Keratinocyte (primary cell): ENCODE measurements around the gene NDUFB6. TPM values are rescaled to one million over a fixed set of nuclear protein-coding genes. Genes with fewer than 3 reads are reported as not detected.

Source experiments
- DNase-seq: peaks from one replicate; pipeline ENCODE4 v3.0.0-alpha.2; 2011; ENCODE audit warnings: low read depth, missing footprints, low spot score
- FAIRE-seq: peaks from 2 replicates; lab custom pipeline; 2011; peaks lifted over from hg19 to GRCh38; lab: Jason Lieb, UNC
- H2AFZ ChIP-seq: 2 replicates; pipeline ENCODE4 v1.6.0; 2012; ENCODE audit warnings: low read length, control low read depth, inconsistent platforms; ENCODE audit not compliant: control insufficient read depth
- H3K27ac ChIP-seq: 2 replicates; pipeline ENCODE4 v1.5.1; 2011; ENCODE audit warnings: low read length; ENCODE audit not compliant: control insufficient read depth, insufficient read depth
- H3K27me3 ChIP-seq: 3 replicates; pipeline ENCODE4 v1.6.0; 2011; ENCODE audit warnings: low read length; ENCODE audit not compliant: control insufficient read depth, insufficient read depth; ENCODE audit errors: extremely low read depth
- H3K36me3 ChIP-seq, 2 experiments: 2 replicates in 1 of 2; 3 replicates in 1 of 2; pipeline ENCODE4 v1.5.1; 2011; ENCODE audit warnings: low read length in 2 of 2, mild to moderate bottlenecking in 1 of 2; ENCODE audit not compliant: control insufficient read depth in 2 of 2, insufficient read depth in 2 of 2; ENCODE audit errors: extremely low read depth in 1 of 2
- H3K4me1 ChIP-seq: 3 replicates; pipeline ENCODE4 v1.5.1; 2011; ENCODE audit warnings: low read length; ENCODE audit not compliant: control insufficient read depth, insufficient read depth; ENCODE audit errors: extremely low read depth
- H3K4me2 ChIP-seq: 3 replicates; pipeline ENCODE4 v1.6.0; 2011; ENCODE audit warnings: low read depth, low read length; ENCODE audit not compliant: control insufficient read depth, insufficient read depth; ENCODE audit errors: extremely low read depth
- H3K4me3 ChIP-seq, 3 experiments: fragments of 200-600 bp in 1 of 3; sonication (generic) in 1 of 3; 2 replicates in 2 of 3; 3 replicates in 1 of 3; pipeline ENCODE4 v1.5.1; 2011 to 2016; ENCODE audit warnings: low read length in 3 of 3, mild to moderate bottlenecking in 3 of 3, control low read depth in 2 of 3, inconsistent platforms in 1 of 3, low read depth in 1 of 3, mixed read lengths in 1 of 3, mixed run types in 1 of 3, moderate library complexity in 1 of 3; ENCODE audit not compliant: control insufficient read depth in 2 of 3, insufficient read depth in 2 of 3; ENCODE audit errors: extremely low read depth in 1 of 3
- H3K79me2 ChIP-seq: 2 replicates; pipeline ENCODE4 v1.6.0; 2012; ENCODE audit warnings: low read length; ENCODE audit not compliant: control insufficient read depth, insufficient read depth
- H3K9ac ChIP-seq: 3 replicates; pipeline ENCODE4 v1.6.0; 2011; ENCODE audit warnings: low read length; ENCODE audit not compliant: control insufficient read depth, insufficient read depth; ENCODE audit errors: extremely low read depth
- H3K9me1 ChIP-seq: 3 replicates; pipeline ENCODE4 v1.6.0; 2011; ENCODE audit warnings: low read length; ENCODE audit not compliant: control insufficient read depth, insufficient read depth; ENCODE audit errors: extremely low read depth
- H3K9me3 ChIP-seq: 2 replicates; pipeline ENCODE4 v1.5.1; 2012; ENCODE audit warnings: low read depth, low read length; ENCODE audit not compliant: control insufficient read depth
- H4K20me1 ChIP-seq: 3 replicates; pipeline ENCODE4 v1.6.0; 2011; ENCODE audit warnings: low read length; ENCODE audit not compliant: control insufficient read depth, insufficient read depth; ENCODE audit errors: extremely low read depth
- EZH2 ChIP-seq: IDR thresholded peaks from one replicate; pipeline ENCODE4 v1.6.1; 2012; ENCODE audit warnings: inconsistent platforms, mild to moderate bottlenecking, low read length, moderate library complexity
- dilution Hi-C: fragments of 300-500 bp; cut with MboI; formaldehyde crosslinking; loops from one replicate; pipeline ENCODE4 v1.7.0; 2020; ENCODE audit warnings: low sequenced_read_pairs; ENCODE audit not compliant: extremely low pct_ligation_motif_present
- polyA plus RNA-seq, 5 experiments: library from polyadenylated mRNA; depleted of rRNA in 3 of 5; stranded (reverse) in 3 of 5; stranded (forward) in 1 of 5; unstranded in 1 of 5; fragments of >200 nt; gene quantifications; 1 replicate in 1 of 5; 2 replicates in 3 of 5; 3 replicates in 1 of 5; pipeline versions ENCODE4 v1.2.1 to v1.2.3, GENCODE V29; 2011 to 2012; ENCODE audit warnings: missing spikeins in 2 of 5, low read depth in 1 of 5, low replicate concordance in 1 of 5
- TF ChIP-seq, protein P1 (sequence below), 3 experiments: IDR thresholded peaks in 1 of 3; conservative IDR thresholded peaks in 1 of 3; optimal IDR thresholded peaks in 1 of 3; 2 replicates in 2 of 3; 3 replicates in 1 of 3; pipeline versions ENCODE3 to v1.5.1; 2011; ENCODE audit warnings: low read length in 3 of 3, mild to moderate bottlenecking in 3 of 3, moderate library complexity in 2 of 3, control low read depth in 1 of 3, inconsistent platforms in 1 of 3; ENCODE audit not compliant: insufficient read depth in 2 of 3; ENCODE audit errors: extremely low read depth in 1 of 3

NDUFB6 gene
- polyA plus RNA-seq, 1 donor (not counting 4 experiments of a cell fraction or from before 2014, with no cell fraction given) = 67.0 TPM

DNA sequence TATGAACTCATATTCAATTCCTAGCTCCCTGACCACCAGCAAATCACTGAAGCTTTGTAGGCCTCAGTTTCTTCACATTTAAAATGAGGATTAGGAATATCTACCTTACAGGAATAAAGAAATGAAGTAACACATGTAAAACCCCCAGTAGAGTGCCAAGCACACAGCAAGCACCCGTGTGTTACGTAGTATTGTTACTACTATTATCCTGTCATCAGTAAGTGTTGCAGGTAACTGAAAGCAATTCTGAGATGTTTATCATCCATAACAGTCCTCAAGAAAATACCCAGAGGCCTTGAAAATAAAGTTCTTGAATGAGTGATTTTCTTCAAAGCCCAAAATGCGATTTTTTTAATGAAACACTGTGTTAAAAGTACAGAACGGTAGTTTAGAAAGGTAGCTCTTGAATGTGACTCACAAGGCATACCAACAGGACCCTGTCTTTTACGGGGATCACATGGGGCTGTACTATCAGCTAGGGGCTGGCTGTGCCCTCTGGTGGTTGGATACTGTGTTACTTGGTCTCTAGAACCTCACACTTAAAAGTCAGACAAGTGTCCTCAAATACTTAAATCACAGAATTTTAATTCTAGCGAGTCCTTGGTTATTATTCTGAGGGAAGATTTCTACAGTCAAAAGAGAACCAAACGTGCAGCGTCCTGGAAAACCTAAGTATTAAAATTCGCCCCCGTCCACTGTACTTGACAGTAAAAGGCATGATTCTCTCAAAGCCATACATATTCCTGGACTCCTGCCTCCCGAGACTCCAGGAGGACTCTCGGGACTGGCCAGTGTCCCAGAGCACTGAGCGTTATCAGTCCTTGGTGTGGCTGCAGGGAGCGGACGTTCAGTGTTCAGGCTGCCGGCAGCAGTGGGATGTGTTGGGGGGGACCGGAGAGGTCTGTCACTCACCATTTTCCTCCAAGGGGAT, 725 bp downstream of the NDUFB6 start:
- DNase-seq = no peak
- Histone ChIP-seq H3K4me1 (peaks cover 13% of the 10 kb centered on the region), H3K9me3 (no peaks in the 10 kb centered on the region), H3K9ac (peak overlapping the region; percentile 90), H3K79me2 (peaks cover 38% of the 10 kb centered on the region), H3K4me2 (peak overlapping the region; percentile 98), H2AFZ (peak overlapping the region; percentile 99), H3K27me3 (no peaks in the 10 kb centered on the region), H3K4me3 (peak overlapping the region; percentile 91 to 97 (median 97)), H3K9me1 (no peaks in the 10 kb centered on the region), H4K20me1 (no peaks in the 10 kb centered on the region), H3K27ac (peak overlapping the region; percentile 83), H3K36me3 (peaks cover 2 to 3% of the 10 kb centered on the region in 2 experiments)
- dilution Hi-C loops = loop anchor here (25.0 kb wide), 1 partner anchor 135 kb away; no protein-coding TSS in a partner anchor
- FAIRE-seq = peak; percentile 83
- TF ChIP-seq, protein P1, sequence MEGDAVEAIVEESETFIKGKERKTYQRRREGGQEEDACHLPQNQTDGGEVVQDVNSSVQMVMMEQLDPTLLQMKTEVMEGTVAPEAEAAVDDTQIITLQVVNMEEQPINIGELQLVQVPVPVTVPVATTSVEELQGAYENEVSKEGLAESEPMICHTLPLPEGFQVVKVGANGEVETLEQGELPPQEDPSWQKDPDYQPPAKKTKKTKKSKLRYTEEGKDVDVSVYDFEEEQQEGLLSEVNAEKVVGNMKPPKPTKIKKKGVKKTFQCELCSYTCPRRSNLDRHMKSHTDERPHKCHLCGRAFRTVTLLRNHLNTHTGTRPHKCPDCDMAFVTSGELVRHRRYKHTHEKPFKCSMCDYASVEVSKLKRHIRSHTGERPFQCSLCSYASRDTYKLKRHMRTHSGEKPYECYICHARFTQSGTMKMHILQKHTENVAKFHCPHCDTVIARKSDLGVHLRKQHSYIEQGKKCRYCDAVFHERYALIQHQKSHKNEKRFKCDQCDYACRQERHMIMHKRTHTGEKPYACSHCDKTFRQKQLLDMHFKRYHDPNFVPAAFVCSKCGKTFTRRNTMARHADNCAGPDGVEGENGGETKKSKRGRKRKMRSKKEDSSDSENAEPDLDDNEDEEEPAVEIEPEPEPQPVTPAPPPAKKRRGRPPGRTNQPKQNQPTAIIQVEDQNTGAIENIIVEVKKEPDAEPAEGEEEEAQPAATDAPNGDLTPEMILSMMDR (optimal IDR thresholded peaks at IDR 0.05 in 1 of 3, IDR thresholded peaks at IDR 0.05 in 1 of 3, conservative IDR thresholded peaks at IDR 0.05 in 1 of 3; ENCODE audit: extremely low read depth in 1 of 3, insufficient read depth in 2 of 3, low read length in 3 of 3) = peak; percentile 73 to 84 (median 74)
- no peak for TF ChIP-seq EZH2

DNA sequence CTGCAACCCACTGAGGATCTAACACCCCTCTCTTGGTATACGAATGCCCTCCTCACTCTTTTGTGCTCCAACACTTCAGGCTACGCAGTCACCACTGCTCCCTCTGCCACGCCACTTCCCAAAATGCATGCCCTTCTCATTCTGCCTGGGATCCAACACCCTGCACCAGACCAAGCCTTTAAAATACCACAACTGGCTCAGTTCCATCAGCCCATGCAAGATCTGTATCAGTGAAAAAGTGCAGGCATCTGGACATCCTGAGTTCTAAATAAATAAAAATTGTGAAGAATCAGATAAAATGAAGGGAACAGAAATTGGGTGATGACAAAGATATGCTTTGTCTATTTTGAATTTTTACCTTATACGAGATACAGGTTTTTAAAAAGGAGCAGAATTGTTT, 2.7 kb downstream of the NDUFB6 start:
- no peak for TF ChIP-seq EZH2
- TF ChIP-seq, protein P1 (optimal IDR thresholded peaks at IDR 0.05 in 1 of 3, IDR thresholded peaks at IDR 0.05 in 1 of 3, conservative IDR thresholded peaks at IDR 0.05 in 1 of 3; ENCODE audit: extremely low read depth in 1 of 3, insufficient read depth in 2 of 3, low read length in 3 of 3) = no peak
- H2AFZ ChIP-seq = no peak overlapping the region
- FAIRE-seq (no peak), DNase-seq (no peak)
- H3K79me2 ChIP-seq = peaks cover 48% of the 10 kb centered on the region
- H3K9me3 ChIP-seq = no peaks in the 10 kb centered on the region
- H3K9ac ChIP-seq = no peak overlapping the region
- peaks cover 4 to 8% of the 10 kb centered on the region in 2 experiments for H3K36me3 ChIP-seq
- dilution Hi-C loops = loop anchor here (25.0 kb wide), 1 partner anchor 133 kb away; no protein-coding TSS in a partner anchor
- H3K27ac ChIP-seq = no peak overlapping the region
- no peak overlapping the region for H3K4me3 ChIP-seq
- no peak overlapping the region for H3K4me2 ChIP-seq
- H3K27me3 ChIP-seq = no peaks in the 10 kb centered on the region
- H4K20me1 ChIP-seq = no peaks in the 10 kb centered on the region
- peaks cover 13% of the 10 kb centered on the region for H3K4me1 ChIP-seq
- H3K9me1 ChIP-seq = no peaks in the 10 kb centered on the region
